Adipocyte (in vitro differentiated cells): ENCODE measurements around the gene AGPAT3.

Experiments
- DNase-seq: peaks from one replicate; pipeline ENCODE4 v3.0.0-alpha.2; 2015; ENCODE audit warnings: low read depth
- H3K27me3 ChIP-seq: replicated peaks from 2 replicates; pipeline ENCODE4 v1.7.0; 2013; ENCODE audit warnings: mild to moderate bottlenecking, low read length, moderate library complexity; ENCODE audit not compliant: control insufficient read depth, insufficient read depth
- H3K36me3 ChIP-seq: 2 replicates; pipeline ENCODE4 v1.7.0; 2013; ENCODE audit warnings: low read length, mild to moderate bottlenecking, moderate library complexity; ENCODE audit not compliant: control insufficient read depth, insufficient read depth, severe bottlenecking
- H3K4me1 ChIP-seq: 2 replicates; pipeline ENCODE4 v1.7.0; 2013; ENCODE audit warnings: mild to moderate bottlenecking, low read length, moderate library complexity; ENCODE audit not compliant: control insufficient read depth, insufficient read depth
- H3K4me3 ChIP-seq: 2 replicates; pipeline ENCODE4 v1.7.0; 2013; ENCODE audit warnings: mild to moderate bottlenecking, low read length, moderate library complexity
- H3K9ac ChIP-seq: 2 replicates; pipeline ENCODE4 v1.7.0; 2013; ENCODE audit warnings: mild to moderate bottlenecking, low read length, moderate library complexity
- H3K9me3 ChIP-seq: 2 replicates; pipeline ENCODE4 v1.7.0; 2013; ENCODE audit warnings: mild to moderate bottlenecking, low read length, moderate library complexity; ENCODE audit not compliant: control insufficient read depth

The AGPAT3 gene

GRCh38 chr21:43957128-43957571 is 92.1 kb downstream of the AGPAT3 start:
- H3K4me3 ChIP-seq, result no peak overlapping the region
- no peaks in the 10 kb centered on the region for H3K4me1 ChIP-seq
- no peak overlapping the region for H3K9ac ChIP-seq
- no peaks in the 10 kb centered on the region for H3K9me3 ChIP-seq
- no peak for DNase-seq
- peaks cover 13% of the 10 kb centered on the region for H3K36me3 ChIP-seq
- no peaks in the 10 kb centered on the region for H3K27me3 ChIP-seq

- Histone ChIP-seq H3K4me1 (no peaks in the 10 kb centered on the region), H3K9me3 (no peaks in the 10 kb centered on the region), H3K36me3 (peaks cover 13% of the 10 kb centered on the region), H3K9ac (no peak overlapping the region), H3K27me3 (no peaks in the 10 kb centered on the region), H3K4me3 (no peak overlapping the region)
- no peak for DNase-seq
Measured at GRCh38 chr21:43957611-43958362, 92.8 kb downstream of the AGPAT3 start.

GRCh38 chr21:43958364-43959158 is 93.5 kb downstream of the AGPAT3 start:
- Histone ChIP-seq H3K4me1 (no peaks in the 10 kb centered on the region), H3K27me3 (no peaks in the 10 kb centered on the region), H3K9ac (no peak overlapping the region), H3K9me3 (no peaks in the 10 kb centered on the region), H3K36me3 (peaks cover 13% of the 10 kb centered on the region), H3K4me3 (no peak overlapping the region)
- DNase-seq, result no peak

GRCh38 chr21:43959231-43960116 is 94.5 kb downstream of the AGPAT3 start:
- no peaks in the 10 kb centered on the region for H3K4me1 ChIP-seq
- no peak overlapping the region for H3K4me3 ChIP-seq
- peaks cover 13% of the 10 kb centered on the region for H3K36me3 ChIP-seq
- no peak overlapping the region for H3K9ac ChIP-seq
- H3K9me3 ChIP-seq, result no peaks in the 10 kb centered on the region
- no peak for DNase-seq
- H3K27me3 ChIP-seq, result no peaks in the 10 kb centered on the region

GRCh38 chr21:43961382-43961909 is 96.4 kb downstream of the AGPAT3 start:
- no peaks in the 10 kb centered on the region for H3K4me1 ChIP-seq
- DNase-seq, result no peak

GRCh38 chr21:43965911-43966585 is 101.0 kb downstream of the AGPAT3 start:
- no peaks in the 10 kb centered on the region for H3K27me3 ChIP-seq
- no peaks in the 10 kb centered on the region for H3K4me1 ChIP-seq
- DNase-seq, result no peak
- H3K36me3 ChIP-seq, result peaks cover 28% of the 10 kb centered on the region
- H3K4me3 ChIP-seq, result no peak overlapping the region
- H3K9ac ChIP-seq, result no peak overlapping the region
- no peaks in the 10 kb centered on the region for H3K9me3 ChIP-seq

More at GRCh38 chr21:43961382-43961909, 96.4 kb downstream of the AGPAT3 start:
- Histone ChIP-seq H3K27me3 (no peaks in the 10 kb centered on the region), H3K9me3 (no peaks in the 10 kb centered on the region), H3K4me3 (no peak overlapping the region), H3K9ac (no peak overlapping the region), H3K36me3 (peaks cover 13% of the 10 kb centered on the region)

GRCh38 chr21:43966946-43967512 is 102.0 kb downstream of the AGPAT3 start:
- no peak overlapping the region for H3K9ac ChIP-seq
- no peaks in the 10 kb centered on the region for H3K9me3 ChIP-seq
- peaks cover 32% of the 10 kb centered on the region for H3K36me3 ChIP-seq
- no peaks in the 10 kb centered on the region for H3K27me3 ChIP-seq
- no peak overlapping the region for H3K4me3 ChIP-seq
- DNase-seq, result no peak
- H3K4me1 ChIP-seq, result no peaks in the 10 kb centered on the region

- no peaks in the 10 kb centered on the region for H3K9me3 ChIP-seq
Measured at GRCh38 chr21:43967981-43968380, 103.0 kb downstream of the AGPAT3 start.

GRCh38 chr21:43968410-43969114 is 103.5 kb downstream of the AGPAT3 start:
- no peak for DNase-seq
- no peak overlapping the region for H3K4me3 ChIP-seq
- H3K9me3 ChIP-seq, result no peaks in the 10 kb centered on the region
- H3K9ac ChIP-seq, result no peak overlapping the region
- peaks cover 35% of the 10 kb centered on the region for H3K36me3 ChIP-seq
- H3K27me3 ChIP-seq, result no peaks in the 10 kb centered on the region
- H3K4me1 ChIP-seq, result no peaks in the 10 kb centered on the region

More at GRCh38 chr21:43967981-43968380, 103.0 kb downstream of the AGPAT3 start:
- no peaks in the 10 kb centered on the region for H3K4me1 ChIP-seq
- no peak for DNase-seq
- H3K9ac ChIP-seq, result no peak overlapping the region
- H3K4me3 ChIP-seq, result no peak overlapping the region
- no peaks in the 10 kb centered on the region for H3K27me3 ChIP-seq
- peaks cover 35% of the 10 kb centered on the region for H3K36me3 ChIP-seq

- Histone ChIP-seq H3K9ac (no peak overlapping the region), H3K27me3 (no peaks in the 10 kb centered on the region), H3K9me3 (no peaks in the 10 kb centered on the region), H3K4me1 (no peaks in the 10 kb centered on the region), H3K4me3 (no peak overlapping the region), H3K36me3 (peaks cover 35% of the 10 kb centered on the region)
- DNase-seq, result no peak
Measured at GRCh38 chr21:43969115-43969444, 104.1 kb downstream of the AGPAT3 start.
